ENCODE data around the gene ALOX12B. TPM values are rescaled to one million over a fixed set of nuclear protein-coding genes. Genes with fewer than 3 reads are reported as not detected.
A peak's percentile ranks its signal among the peaks of the same experiment; 100 is the strongest.

The ALOX12B gene
- total RNA-seq, 1 donor from 2014 or later = 0.41 TPM

- Mint-ChIP-seq H3K4me1 (ENCODE audit: low read depth) (peaks cover 22% of the 10 kb centered on the region), H3K27me3 (peaks cover 82% of the 10 kb centered on the region), H3K4me3 (ENCODE audit: low read depth) (no peak overlapping the region), H3K9me3 (ENCODE audit: low read depth) (no peaks in the 10 kb centered on the region), H3K36me3 (ENCODE audit: insufficient read depth) (no peaks in the 10 kb centered on the region), H3K27ac (no peak overlapping the region)
- peak; percentile 82 for TF ChIP-seq CTCF (IDR thresholded peaks at IDR 0.05; ENCODE audit: unreplicated experiment)
- DNase-seq (ENCODE audit: low spot score, unreplicated experiment) = peak; percentile 45
Measured at GRCh38 chr17:8060274-8060673, 27.2 kb downstream of the ALOX12B start.

- peaks cover 71% of the 10 kb centered on the region for H3K27me3 Mint-ChIP-seq
- DNase-seq (ENCODE audit: low spot score, unreplicated experiment) = no peak
- H3K27ac Mint-ChIP-seq = no peak overlapping the region
- no peaks in the 10 kb centered on the region for H3K9me3 Mint-ChIP-seq (ENCODE audit: low read depth)
- peaks cover 22% of the 10 kb centered on the region for H3K4me1 Mint-ChIP-seq (ENCODE audit: low read depth)
- no peak overlapping the region for H3K4me3 Mint-ChIP-seq (ENCODE audit: low read depth)
- H3K36me3 Mint-ChIP-seq (ENCODE audit: insufficient read depth) = no peaks in the 10 kb centered on the region
- no peak for TF ChIP-seq CTCF (IDR thresholded peaks at IDR 0.05; ENCODE audit: unreplicated experiment)
Measured at GRCh38 chr17:8059131-8059530, 28.4 kb downstream of the ALOX12B start.

- Mint-ChIP-seq H3K4me1 (ENCODE audit: low read depth) (peaks cover 22% of the 10 kb centered on the region), H3K27ac (no peak overlapping the region), H3K9me3 (ENCODE audit: low read depth) (no peaks in the 10 kb centered on the region), H3K27me3 (peaks cover 60% of the 10 kb centered on the region), H3K4me3 (ENCODE audit: low read depth) (no peak overlapping the region), H3K36me3 (ENCODE audit: insufficient read depth) (no peaks in the 10 kb centered on the region)
- no peak for DNase-seq (ENCODE audit: low spot score, unreplicated experiment)
- peak; percentile 74 for TF ChIP-seq CTCF (IDR thresholded peaks at IDR 0.05; ENCODE audit: unreplicated experiment)
Measured at GRCh38 chr17:8057691-8058114, 29.8 kb downstream of the ALOX12B start.

GRCh38 chr17:8056976-8057625, 30.4 kb downstream of the ALOX12B start:
- H3K9me3 Mint-ChIP-seq (ENCODE audit: low read depth) = no peaks in the 10 kb centered on the region
- H3K27me3 Mint-ChIP-seq = peaks cover 54% of the 10 kb centered on the region
- H3K4me3 Mint-ChIP-seq (ENCODE audit: low read depth) = peak overlapping the region; percentile 12
- H3K4me1 Mint-ChIP-seq (ENCODE audit: low read depth) = peaks cover 19% of the 10 kb centered on the region
- H3K36me3 Mint-ChIP-seq (ENCODE audit: insufficient read depth) = no peaks in the 10 kb centered on the region
- TF ChIP-seq CTCF (IDR thresholded peaks at IDR 0.05; ENCODE audit: unreplicated experiment) = no peak
- no peak for DNase-seq (ENCODE audit: low spot score, unreplicated experiment)
- H3K27ac Mint-ChIP-seq = peak overlapping the region; percentile 68

GRCh38 chr17:8056232-8056975, 31.1 kb downstream of the ALOX12B start:
- H3K36me3 Mint-ChIP-seq (ENCODE audit: insufficient read depth) = no peaks in the 10 kb centered on the region
- peaks cover 47% of the 10 kb centered on the region for H3K27me3 Mint-ChIP-seq
- peaks cover 19% of the 10 kb centered on the region for H3K4me1 Mint-ChIP-seq (ENCODE audit: low read depth)
- TF ChIP-seq CTCF (IDR thresholded peaks at IDR 0.05; ENCODE audit: unreplicated experiment) = no peak
- H3K4me3 Mint-ChIP-seq (ENCODE audit: low read depth) = peak overlapping the region; percentile 12
- H3K27ac Mint-ChIP-seq = peak overlapping the region; percentile 68
- no peaks in the 10 kb centered on the region for H3K9me3 Mint-ChIP-seq (ENCODE audit: low read depth)
- DNase-seq (ENCODE audit: low spot score, unreplicated experiment) = no peak
